Right ventricle myocardium inferior (tissue), 1 donor: ENCODE measurements around the gene CTIF. TPM values are rescaled to one million over a fixed set of nuclear protein-coding genes. Genes with fewer than 3 reads are reported as not detected.
"Not testable (repeated sequence)": the region's sequence is repeated elsewhere in the genome, so short reads cannot be mapped to it uniquely, and the experiment has no call there.

ENCODE experiments used
- ATAC-seq: fragments of 200-7000 bp; cut with Tn5 transposase; one replicate; pipeline ENCODE4 v1.9.1; 2020; ENCODE audit warnings: mild to moderate bottlenecking, moderate library complexity
- DNase-seq: peaks from one replicate; pipeline ENCODE4 v3.0.0; 2021; ENCODE audit errors: missing footprints
- intact Hi-C: fragments of 100-400 bp; cut with DNase I; formaldehyde crosslinking; loops from one replicate; pipeline ENCODE4 v1.11.0; 2022
- total RNA-seq: library from RNA; stranded (reverse); fragmentation: NEBNext Ultra II Directional; extraction: Animal tissue kit (Norgen Biotek cat#: 25700); gene quantifications from one replicate; pipeline ENCODE4 v1.2.1, GENCODE V29; 2021
- donor health status: DM: no; HTN: yes; CAD: no; lungs with severe emphysema.

Gene CTIF
- total RNA-seq, 1 donor from 2014 or later, result 74.0 TPM

- intact Hi-C loops, result no loop called here
- ATAC-seq, result no peak
- DNase-seq, result no peak
Observed at GRCh38 chr18:48860269-48861180, 321.7 kb downstream of the CTIF start.

- no peak for ATAC-seq
- DNase-seq, result no peak
Observed at GRCh38 chr18:48861181-48861708, 322.4 kb downstream of the CTIF start.

GRCh38 chr18:48862132-48862531, 323.3 kb downstream of the CTIF start:
- intact Hi-C loops, result no loop called here
- DNase-seq (no peak), ATAC-seq (no peak)

More at GRCh38 chr18:48861181-48861708, 322.4 kb downstream of the CTIF start:
- intact Hi-C loops, result no loop called here

- DNase-seq, result peak; percentile 74
- peak; percentile 38 for ATAC-seq
- intact Hi-C loops, result no loop called here
Observed at GRCh38 chr18:48862678-48863270, 323.9 kb downstream of the CTIF start.

- ATAC-seq (no peak), DNase-seq (no peak)
- intact Hi-C loops, result no loop called here
Observed at GRCh38 chr18:48863432-48864065, 324.7 kb downstream of the CTIF start.

GRCh38 chr18:48864876-48865275, 326.0 kb downstream of the CTIF start:
- DNase-seq (no peak), ATAC-seq (no peak)
- intact Hi-C loops, result no loop called here

- DNase-seq, result no peak
- ATAC-seq, result peak; percentile 38
- intact Hi-C loops, result no loop called here
Observed at GRCh38 chr18:48866028-48866733, 327.4 kb downstream of the CTIF start.

GRCh38 chr18:48866856-48867255, 328.0 kb downstream of the CTIF start:
- intact Hi-C loops, result no loop called here
- ATAC-seq (no peak), DNase-seq (no peak)

- intact Hi-C loops, result no loop called here
- ATAC-seq (no peak), DNase-seq (no peak)
Observed at GRCh38 chr18:48867978-48868377, 329.1 kb downstream of the CTIF start.

- DNase-seq (no peak), ATAC-seq (no peak)
- intact Hi-C loops, result no loop called here
Observed at GRCh38 chr18:48868468-48869466, 329.9 kb downstream of the CTIF start.

- intact Hi-C loops, result no loop called here
- ATAC-seq, result no peak
- DNase-seq, result no peak
Observed at GRCh38 chr18:48869591-48869990, 330.8 kb downstream of the CTIF start.

- ATAC-seq, intact Hi-C loops, DNase-seq: not testable (repeated sequence)
Observed at GRCh38 chr18:48870926-48871325, 332.1 kb downstream of the CTIF start.

- intact Hi-C loops, result no loop called here
- no peak for DNase-seq
- no peak for ATAC-seq
Observed at GRCh38 chr18:48871391-48872166, 332.7 kb downstream of the CTIF start.

- intact Hi-C loops, result no loop called here
- DNase-seq (no peak), ATAC-seq (no peak)
Observed at GRCh38 chr18:48872234-48873145, 333.7 kb downstream of the CTIF start.

- ATAC-seq, result no peak
- intact Hi-C loops, result no loop called here
- no peak for DNase-seq
Observed at GRCh38 chr18:48874233-48874632, 335.4 kb downstream of the CTIF start.

- intact Hi-C loops, result no loop called here
- ATAC-seq (no peak), DNase-seq (no peak)
Observed at GRCh38 chr18:48874701-48875162, 335.9 kb downstream of the CTIF start.
